ENCODE results near the gene NLRP12. TPM values are rescaled to one million over a fixed set of nuclear protein-coding genes. Genes with fewer than 3 reads are reported as not detected.

Gene NLRP12
- total RNA-seq, 1 donor from 2014 or later = not detected

DNA sequence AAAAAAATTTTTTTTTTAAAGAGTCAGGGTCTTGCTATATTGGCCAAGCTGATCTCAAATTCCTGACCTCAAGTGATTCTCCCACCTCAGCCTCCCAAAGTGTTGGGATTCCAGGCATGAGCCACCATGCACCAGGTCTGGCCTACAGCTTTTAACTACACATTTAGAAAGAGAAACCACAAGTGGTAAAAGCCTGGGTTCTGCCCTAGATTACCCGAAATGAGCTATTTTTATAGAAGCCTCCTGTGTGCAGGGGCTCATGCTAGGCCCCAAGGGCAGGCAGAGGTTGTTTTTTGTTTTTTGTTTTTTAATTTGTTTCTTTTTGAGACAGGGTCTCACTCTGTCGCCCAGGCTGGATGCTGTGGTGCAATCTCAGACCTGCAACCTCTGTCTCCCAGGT is 29.6 kb upstream of the NLRP12 start:
- no peak for DNase-seq (ENCODE audit: low spot score)
- H3K27me3 Mint-ChIP-seq (ENCODE audit: insufficient read depth, low read depth) = peaks cover 4% of the 10 kb centered on the region
- Histone ChIP-seq H3K9me3 (ENCODE audit: low read depth) (no peaks in the 10 kb centered on the region), H3F3A (ENCODE audit: low read depth) (peaks cover 20% of the 10 kb centered on the region), H3K79me2 (ENCODE audit: low read depth) (no peaks in the 10 kb centered on the region), H3K27ac (no peak overlapping the region), H3K4me2 (no peak overlapping the region), H3K9ac (no peak overlapping the region), H3K27me3 (no peaks in the 10 kb centered on the region), H4K20me1 (ENCODE audit: low read depth) (no peaks in the 10 kb centered on the region), H2AFZ (replicated peaks) (no peak overlapping the region), H3K4me3 (no peak overlapping the region), H3K4me1 (peaks cover 17% of the 10 kb centered on the region), H3K36me3 (no peaks in the 10 kb centered on the region)
- no peaks in the 10 kb centered on the region for H3K9me3 Mint-ChIP-seq
- H3K27ac Mint-ChIP-seq = no peak overlapping the region
- TF ChIP-seq EZH2 (IDR thresholded peaks at IDR 0.05) (no peak), EZH2phosphoT487 (IDR thresholded peaks at IDR 0.05) (no peak)
- TF ChIP-seq, protein P1, sequence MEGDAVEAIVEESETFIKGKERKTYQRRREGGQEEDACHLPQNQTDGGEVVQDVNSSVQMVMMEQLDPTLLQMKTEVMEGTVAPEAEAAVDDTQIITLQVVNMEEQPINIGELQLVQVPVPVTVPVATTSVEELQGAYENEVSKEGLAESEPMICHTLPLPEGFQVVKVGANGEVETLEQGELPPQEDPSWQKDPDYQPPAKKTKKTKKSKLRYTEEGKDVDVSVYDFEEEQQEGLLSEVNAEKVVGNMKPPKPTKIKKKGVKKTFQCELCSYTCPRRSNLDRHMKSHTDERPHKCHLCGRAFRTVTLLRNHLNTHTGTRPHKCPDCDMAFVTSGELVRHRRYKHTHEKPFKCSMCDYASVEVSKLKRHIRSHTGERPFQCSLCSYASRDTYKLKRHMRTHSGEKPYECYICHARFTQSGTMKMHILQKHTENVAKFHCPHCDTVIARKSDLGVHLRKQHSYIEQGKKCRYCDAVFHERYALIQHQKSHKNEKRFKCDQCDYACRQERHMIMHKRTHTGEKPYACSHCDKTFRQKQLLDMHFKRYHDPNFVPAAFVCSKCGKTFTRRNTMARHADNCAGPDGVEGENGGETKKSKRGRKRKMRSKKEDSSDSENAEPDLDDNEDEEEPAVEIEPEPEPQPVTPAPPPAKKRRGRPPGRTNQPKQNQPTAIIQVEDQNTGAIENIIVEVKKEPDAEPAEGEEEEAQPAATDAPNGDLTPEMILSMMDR (IDR thresholded peaks at IDR 0.05) = no peak
- H3K4me3 Mint-ChIP-seq = no peak overlapping the region
- peaks cover 24% of the 10 kb centered on the region for H3K4me1 Mint-ChIP-seq
- no peaks in the 10 kb centered on the region for H3K36me3 Mint-ChIP-seq

DNA sequence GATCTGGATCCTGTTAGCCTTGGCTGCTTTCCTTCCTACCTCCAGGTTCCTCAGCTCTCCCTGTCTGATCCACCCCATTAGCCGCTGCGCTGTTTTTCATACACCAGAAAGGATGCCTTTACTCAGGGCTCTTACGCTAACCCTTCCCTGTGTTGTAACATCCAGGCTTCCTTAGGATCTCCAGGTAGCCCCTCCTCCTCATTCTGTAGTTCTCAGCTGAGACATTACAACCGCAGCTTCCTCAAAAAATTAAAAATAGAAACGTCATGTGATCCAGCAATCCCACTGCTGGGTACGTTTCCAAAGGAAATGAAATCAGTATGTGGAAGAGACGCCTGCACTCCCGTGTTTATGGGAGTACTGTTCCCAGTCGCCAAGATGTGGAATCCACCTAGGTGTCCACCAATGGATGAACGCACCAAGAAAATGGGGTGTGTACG is 25.1 kb upstream of the NLRP12 start:
- H3K79me2 ChIP-seq (ENCODE audit: low read depth) = no peaks in the 10 kb centered on the region
- H3K36me3 Mint-ChIP-seq = no peaks in the 10 kb centered on the region
- TF ChIP-seq, protein P1 (IDR thresholded peaks at IDR 0.05) = no peak
- TF ChIP-seq EZH2phosphoT487 (IDR thresholded peaks at IDR 0.05) (no peak), EZH2 (IDR thresholded peaks at IDR 0.05) (no peak)
- H2AFZ ChIP-seq (replicated peaks) = no peak overlapping the region
- peaks cover 3% of the 10 kb centered on the region for H3K9me3 Mint-ChIP-seq
- H3K9ac ChIP-seq = no peak overlapping the region
- peaks cover 16% of the 10 kb centered on the region for H3F3A ChIP-seq (ENCODE audit: low read depth)
- H3K4me1 ChIP-seq = peaks cover 17% of the 10 kb centered on the region
- H3K27ac Mint-ChIP-seq = peak overlapping the region; percentile 6
- H4K20me1 ChIP-seq (ENCODE audit: low read depth) = no peaks in the 10 kb centered on the region
- H3K4me2 ChIP-seq = no peak overlapping the region
- H3K27ac ChIP-seq = no peak overlapping the region
- peaks cover 18% of the 10 kb centered on the region for H3K4me1 Mint-ChIP-seq
- no peak for DNase-seq (ENCODE audit: low spot score)
- no peak overlapping the region for H3K4me3 ChIP-seq
- H3K36me3 ChIP-seq = no peaks in the 10 kb centered on the region
- peaks cover 14% of the 10 kb centered on the region for H3K27me3 Mint-ChIP-seq (ENCODE audit: insufficient read depth, low read depth)
- H3K4me3 Mint-ChIP-seq = no peak overlapping the region
- no peaks in the 10 kb centered on the region for H3K9me3 ChIP-seq (ENCODE audit: low read depth)
- H3K27me3 ChIP-seq = no peaks in the 10 kb centered on the region

DNA sequence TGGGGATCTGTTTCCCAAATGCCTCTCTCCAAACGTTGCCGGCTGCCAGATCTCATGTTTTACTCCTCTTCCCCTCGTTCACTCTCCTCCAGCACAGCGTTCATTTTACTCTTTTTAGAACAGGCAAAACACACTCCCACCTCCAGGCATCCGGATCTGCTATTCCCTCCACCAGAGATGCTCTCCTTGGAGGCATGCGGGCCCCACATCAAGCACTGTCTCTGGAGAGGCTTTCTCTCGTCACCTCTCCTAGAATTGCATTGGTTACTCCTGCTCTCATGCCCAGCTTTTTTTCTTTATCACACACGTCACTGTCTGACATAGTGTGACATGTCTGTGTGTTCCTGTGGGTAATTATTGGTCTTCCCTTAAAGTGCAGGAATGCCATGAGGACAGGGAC is 23.4 kb upstream of the NLRP12 start:
- H3K9me3 Mint-ChIP-seq = peaks cover 3% of the 10 kb centered on the region
- H3K27me3 Mint-ChIP-seq (ENCODE audit: insufficient read depth, low read depth) = peaks cover 14% of the 10 kb centered on the region
- no peaks in the 10 kb centered on the region for H4K20me1 ChIP-seq (ENCODE audit: low read depth)
- H3K27me3 ChIP-seq = no peaks in the 10 kb centered on the region
- H3K27ac Mint-ChIP-seq = peak overlapping the region; percentile 64
- no peak overlapping the region for H3K27ac ChIP-seq
- peaks cover 13% of the 10 kb centered on the region for H3K4me1 Mint-ChIP-seq
- H3K4me3 Mint-ChIP-seq = no peak overlapping the region
- H2AFZ ChIP-seq (replicated peaks) = no peak overlapping the region
- no peaks in the 10 kb centered on the region for H3K79me2 ChIP-seq (ENCODE audit: low read depth)
- no peak overlapping the region for H3K9ac ChIP-seq
- H3F3A ChIP-seq (ENCODE audit: low read depth) = peaks cover 16% of the 10 kb centered on the region
- no peaks in the 10 kb centered on the region for H3K9me3 ChIP-seq (ENCODE audit: low read depth)
- no peak overlapping the region for H3K4me3 ChIP-seq
- DNase-seq (ENCODE audit: low spot score) = no peak
- TF ChIP-seq EZH2phosphoT487 (IDR thresholded peaks at IDR 0.05) (no peak), EZH2 (IDR thresholded peaks at IDR 0.05) (no peak)
- TF ChIP-seq, protein P1 (IDR thresholded peaks at IDR 0.05) = no peak
- H3K4me1 ChIP-seq = peaks cover 14% of the 10 kb centered on the region
- no peaks in the 10 kb centered on the region for H3K36me3 ChIP-seq
- H3K36me3 Mint-ChIP-seq = no peaks in the 10 kb centered on the region
- no peak overlapping the region for H3K4me2 ChIP-seq
